GM13976 (cell line): Measurements from ENCODE around the gene DDX39A.

Source experiments
- DNase-seq: peaks from one replicate; pipeline ENCODE4 v3.0.0; 2012; ENCODE audit warnings: low spot score
- in situ Hi-C: fragments of 300-500 bp; cut with MboI; formaldehyde crosslinking; loops from one replicate; pipeline ENCODE4 v1.12.0; 2022; ENCODE audit warnings: low sequenced_read_pairs, mixed read lengths, inconsistent platforms; ENCODE audit not compliant: unreplicated experiment
- TF ChIP-seq, protein P1 (sequence below): IDR thresholded peaks from 2 replicates; pipeline ENCODE4 v1.5.1; 2012; ENCODE audit warnings: borderline replicate concordance, mild to moderate bottlenecking; ENCODE audit not compliant: insufficient read depth; ENCODE audit errors: extremely low read depth, missing control alignments, control extremely low read depth

Gene DDX39A

DNA sequence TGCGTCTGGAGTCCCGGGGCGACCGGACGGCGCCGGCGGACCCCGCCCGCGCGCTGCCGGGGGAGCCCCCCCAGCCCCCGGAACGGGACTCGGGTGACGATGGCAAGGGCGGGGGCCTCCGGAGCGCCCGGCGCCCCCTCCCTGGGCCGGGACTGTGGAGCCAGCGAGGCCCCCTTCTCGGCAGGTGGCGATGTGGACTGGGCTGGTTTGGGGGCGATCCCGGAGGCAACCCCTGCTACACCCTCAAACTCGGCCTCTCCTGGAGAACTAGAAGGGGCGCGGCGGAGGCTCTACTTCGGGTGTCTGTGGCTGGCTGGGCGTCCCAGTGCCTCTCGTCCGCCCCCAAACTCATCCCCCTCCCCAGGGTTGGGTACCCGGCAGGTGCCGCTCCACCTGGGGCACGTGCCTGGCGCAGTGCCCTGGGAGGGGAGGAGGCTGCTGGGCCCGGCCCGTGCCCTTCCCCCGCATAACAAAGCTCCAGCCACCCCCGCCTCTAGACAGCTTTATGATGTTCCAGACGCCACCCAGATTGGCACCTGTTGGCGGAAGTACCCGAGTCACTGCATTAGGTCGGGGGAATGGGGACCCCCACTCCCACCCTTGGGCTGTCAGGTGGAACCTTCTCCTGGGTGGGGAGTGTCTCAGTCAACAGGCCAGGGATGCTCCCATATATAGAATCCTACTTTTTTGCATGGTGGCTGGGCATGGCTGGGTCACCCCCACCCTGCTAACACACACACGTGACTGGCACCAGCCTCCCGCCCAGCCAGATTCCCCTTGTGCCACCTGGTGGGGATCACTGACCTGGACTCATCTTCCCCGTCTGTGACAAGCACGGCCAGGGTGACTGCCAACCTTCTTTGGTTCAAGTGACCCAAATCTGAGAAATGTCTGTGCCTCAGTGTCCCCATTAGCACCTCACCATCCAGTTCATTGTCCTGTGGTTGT lies 14.7 kb upstream of the DDX39A start:
- TF ChIP-seq, protein P1, sequence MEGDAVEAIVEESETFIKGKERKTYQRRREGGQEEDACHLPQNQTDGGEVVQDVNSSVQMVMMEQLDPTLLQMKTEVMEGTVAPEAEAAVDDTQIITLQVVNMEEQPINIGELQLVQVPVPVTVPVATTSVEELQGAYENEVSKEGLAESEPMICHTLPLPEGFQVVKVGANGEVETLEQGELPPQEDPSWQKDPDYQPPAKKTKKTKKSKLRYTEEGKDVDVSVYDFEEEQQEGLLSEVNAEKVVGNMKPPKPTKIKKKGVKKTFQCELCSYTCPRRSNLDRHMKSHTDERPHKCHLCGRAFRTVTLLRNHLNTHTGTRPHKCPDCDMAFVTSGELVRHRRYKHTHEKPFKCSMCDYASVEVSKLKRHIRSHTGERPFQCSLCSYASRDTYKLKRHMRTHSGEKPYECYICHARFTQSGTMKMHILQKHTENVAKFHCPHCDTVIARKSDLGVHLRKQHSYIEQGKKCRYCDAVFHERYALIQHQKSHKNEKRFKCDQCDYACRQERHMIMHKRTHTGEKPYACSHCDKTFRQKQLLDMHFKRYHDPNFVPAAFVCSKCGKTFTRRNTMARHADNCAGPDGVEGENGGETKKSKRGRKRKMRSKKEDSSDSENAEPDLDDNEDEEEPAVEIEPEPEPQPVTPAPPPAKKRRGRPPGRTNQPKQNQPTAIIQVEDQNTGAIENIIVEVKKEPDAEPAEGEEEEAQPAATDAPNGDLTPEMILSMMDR: no peak
- DNase-seq: peak; percentile 45
- in situ Hi-C loops: no loop called here

DNA sequence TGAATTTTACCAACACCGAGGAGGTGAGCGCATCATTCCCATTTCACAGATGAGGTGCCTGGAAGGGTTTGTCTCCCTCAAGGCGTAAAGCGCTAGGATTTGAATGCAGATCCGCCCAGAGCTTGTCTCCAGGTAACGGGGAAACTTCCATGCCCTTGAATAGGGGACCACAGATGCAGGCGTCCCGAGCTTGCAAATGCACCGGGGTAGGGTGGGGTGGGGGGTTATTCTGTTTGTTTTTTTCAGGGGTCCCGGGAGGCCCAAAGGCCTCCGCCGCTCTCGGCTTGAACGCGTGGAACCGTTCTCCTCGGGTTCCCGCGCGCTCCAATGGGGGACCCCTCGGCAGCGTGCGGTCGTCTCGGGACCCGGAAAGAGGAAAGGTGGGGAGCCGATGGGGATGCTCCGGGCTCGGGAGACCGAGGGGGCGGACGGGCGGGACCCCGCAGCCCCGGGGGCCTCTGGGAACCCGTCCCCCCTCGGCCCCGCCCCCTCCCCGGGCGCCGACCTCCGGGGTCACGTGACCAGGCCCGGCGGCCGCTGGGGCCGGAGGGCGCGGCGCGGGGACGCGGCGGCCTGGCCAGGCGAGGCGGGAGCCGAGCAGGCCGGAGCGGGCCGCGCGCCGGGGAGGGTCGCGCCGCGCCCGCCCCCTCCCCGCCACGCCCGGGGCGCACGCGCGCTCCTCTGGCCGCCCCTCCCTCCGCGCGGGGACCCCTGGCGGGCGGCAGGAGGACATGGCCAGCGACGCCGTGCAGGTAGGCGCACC lies 13.8 kb upstream of the DDX39A start, which contains the start of gene PKN1:
PKN1 (plus strand) TSS at position 516 of the 763 bp plus-strand sequence; CDS start at position 732, 216 bp downstream.
- in situ Hi-C loops: no loop called here
- TF ChIP-seq, protein P1: no peak
- peak; percentile 93 for DNase-seq

DNA sequence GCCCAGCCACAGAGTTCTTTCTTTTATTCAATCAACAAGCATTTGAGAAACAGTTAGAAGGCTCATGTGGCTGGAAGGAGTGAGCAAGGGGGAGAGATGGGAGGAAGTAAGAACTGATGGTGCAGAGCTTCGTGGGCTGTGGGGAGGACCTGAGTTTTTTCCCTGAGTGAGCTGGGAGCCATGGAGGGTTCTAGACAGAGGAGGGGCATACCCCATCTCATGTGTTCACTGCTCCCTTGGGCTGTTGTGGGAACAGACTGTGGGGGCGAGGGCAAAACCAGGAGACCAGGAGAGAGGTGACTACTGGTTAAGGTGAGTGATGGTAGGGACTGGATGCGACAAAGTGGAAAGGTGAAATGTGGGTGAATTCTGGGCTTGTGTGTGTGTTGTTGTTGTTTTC lies 11.6 kb upstream of the DDX39A start:
- DNase-seq: peak; percentile 5
- in situ Hi-C loops: no loop called here
- TF ChIP-seq, protein P1: no peak

DNA sequence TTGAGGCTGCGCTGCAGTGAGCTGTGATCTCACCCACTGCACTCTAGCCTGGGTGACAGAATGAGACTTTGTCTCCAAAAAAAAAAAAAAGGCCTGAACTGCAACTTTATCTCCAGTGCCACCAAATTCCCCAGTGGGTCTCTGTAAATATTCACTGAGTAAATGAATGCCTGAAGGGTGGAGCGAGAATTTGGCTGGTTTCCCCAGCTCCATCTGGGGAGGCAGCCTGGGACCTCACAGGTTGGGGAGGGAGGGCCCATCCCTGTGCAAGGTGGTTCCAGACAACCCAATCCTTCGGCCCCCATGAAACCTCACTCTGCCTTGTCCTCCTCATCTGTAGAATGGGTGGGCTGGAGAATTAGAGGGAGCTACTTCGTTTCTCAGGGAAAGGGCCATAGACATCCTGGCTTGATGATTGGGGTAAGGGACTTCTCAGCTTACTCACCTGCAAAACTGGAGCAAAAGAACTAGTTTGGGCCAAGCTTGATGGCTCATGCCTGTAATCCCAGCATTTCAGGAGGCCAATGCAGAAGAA lies 9.8 kb upstream of the DDX39A start:
- in situ Hi-C loops: no loop called here
- TF ChIP-seq, protein P1: no peak
- no peak for DNase-seq

DNA sequence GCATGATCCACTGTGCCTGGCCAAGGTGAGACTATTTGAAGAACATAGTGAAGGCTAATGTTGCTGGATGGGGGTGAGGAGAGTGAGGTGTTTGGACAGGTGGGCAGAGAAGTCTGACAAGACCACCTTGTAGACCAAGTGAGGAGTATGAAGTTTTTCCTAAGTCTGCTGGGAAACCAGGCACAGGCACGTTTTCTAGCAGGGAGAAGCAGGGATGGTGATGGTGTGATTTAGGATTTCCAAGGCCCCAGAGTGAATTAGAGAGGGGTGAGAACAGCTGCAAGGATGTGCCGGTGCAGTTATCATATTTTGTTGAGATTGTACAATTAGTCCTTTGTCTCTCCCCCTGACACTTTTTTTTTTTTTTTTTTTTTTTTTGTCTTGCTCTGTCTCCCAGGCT lies 8.3 kb upstream of the DDX39A start:
- DNase-seq: no peak
- TF ChIP-seq, protein P1: no peak
- in situ Hi-C loops: no loop called here

DNA sequence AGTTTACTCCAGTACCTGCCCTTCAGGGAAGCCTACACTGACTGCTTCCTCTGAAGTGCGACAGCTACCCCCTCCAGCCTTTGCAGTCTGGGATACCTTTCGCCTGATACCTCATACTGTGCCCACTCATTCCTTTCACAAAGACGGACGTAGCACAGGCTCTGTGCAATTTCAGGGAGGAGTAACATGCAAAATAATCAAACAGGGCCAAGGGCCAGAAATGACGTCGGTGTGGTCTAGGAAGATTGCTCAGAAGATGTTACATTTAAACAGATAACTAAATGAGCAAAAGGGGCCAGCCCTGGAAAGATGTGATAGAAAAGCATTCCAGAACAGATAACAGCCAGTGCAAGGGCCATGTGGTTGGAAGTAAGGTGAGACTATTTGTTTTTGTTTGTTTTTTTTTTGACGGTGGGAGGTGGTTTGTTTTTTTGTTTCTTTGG lies 6.6 kb upstream of the DDX39A start:
- TF ChIP-seq, protein P1: no peak
- no peak for DNase-seq
- in situ Hi-C loops: no loop called here
